ENCODE results near the gene PNMA6E.

DNA sequence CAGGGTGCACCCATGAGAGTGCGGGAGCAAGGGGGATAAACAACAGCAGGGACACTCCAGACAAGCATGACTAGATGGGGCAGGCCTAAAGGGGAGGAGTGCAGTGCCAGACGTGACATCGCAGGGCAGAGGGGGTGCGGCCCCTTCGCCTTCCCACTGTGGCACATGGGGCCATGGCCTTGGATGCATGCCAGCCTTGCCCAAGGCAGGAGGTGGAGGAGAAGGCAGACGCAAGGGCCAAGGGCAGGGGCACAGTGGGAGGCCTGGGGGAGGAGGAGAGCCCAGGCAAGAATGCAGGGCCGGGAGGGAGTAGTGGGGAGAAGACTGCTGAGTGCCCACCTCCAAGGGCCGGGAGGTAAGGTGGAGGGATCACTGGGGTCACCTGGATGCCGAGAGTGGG, 21.6 kb downstream of the PNMA6E start:
- TF ChIP-seq, protein P1, sequence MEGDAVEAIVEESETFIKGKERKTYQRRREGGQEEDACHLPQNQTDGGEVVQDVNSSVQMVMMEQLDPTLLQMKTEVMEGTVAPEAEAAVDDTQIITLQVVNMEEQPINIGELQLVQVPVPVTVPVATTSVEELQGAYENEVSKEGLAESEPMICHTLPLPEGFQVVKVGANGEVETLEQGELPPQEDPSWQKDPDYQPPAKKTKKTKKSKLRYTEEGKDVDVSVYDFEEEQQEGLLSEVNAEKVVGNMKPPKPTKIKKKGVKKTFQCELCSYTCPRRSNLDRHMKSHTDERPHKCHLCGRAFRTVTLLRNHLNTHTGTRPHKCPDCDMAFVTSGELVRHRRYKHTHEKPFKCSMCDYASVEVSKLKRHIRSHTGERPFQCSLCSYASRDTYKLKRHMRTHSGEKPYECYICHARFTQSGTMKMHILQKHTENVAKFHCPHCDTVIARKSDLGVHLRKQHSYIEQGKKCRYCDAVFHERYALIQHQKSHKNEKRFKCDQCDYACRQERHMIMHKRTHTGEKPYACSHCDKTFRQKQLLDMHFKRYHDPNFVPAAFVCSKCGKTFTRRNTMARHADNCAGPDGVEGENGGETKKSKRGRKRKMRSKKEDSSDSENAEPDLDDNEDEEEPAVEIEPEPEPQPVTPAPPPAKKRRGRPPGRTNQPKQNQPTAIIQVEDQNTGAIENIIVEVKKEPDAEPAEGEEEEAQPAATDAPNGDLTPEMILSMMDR (IDR thresholded peaks at IDR 0.05), result no peak
- TF ChIP-seq POLR2A (IDR thresholded peaks at IDR 0.05), result no peak
